GM21786 (cell line): ENCODE data around the gene NAGK.
"Not testable (repeated sequence)": the region's sequence is repeated elsewhere in the genome, so short reads cannot be mapped to it uniquely, and the experiment has no call there.

ENCODE experiments used
- ATAC-seq: cut with Tn5 transposase; IDR thresholded peaks from one replicate; pipeline ENCODE4 v1.9.1; 2021; ENCODE audit not compliant: unreplicated experiment

NAGK gene

DNA sequence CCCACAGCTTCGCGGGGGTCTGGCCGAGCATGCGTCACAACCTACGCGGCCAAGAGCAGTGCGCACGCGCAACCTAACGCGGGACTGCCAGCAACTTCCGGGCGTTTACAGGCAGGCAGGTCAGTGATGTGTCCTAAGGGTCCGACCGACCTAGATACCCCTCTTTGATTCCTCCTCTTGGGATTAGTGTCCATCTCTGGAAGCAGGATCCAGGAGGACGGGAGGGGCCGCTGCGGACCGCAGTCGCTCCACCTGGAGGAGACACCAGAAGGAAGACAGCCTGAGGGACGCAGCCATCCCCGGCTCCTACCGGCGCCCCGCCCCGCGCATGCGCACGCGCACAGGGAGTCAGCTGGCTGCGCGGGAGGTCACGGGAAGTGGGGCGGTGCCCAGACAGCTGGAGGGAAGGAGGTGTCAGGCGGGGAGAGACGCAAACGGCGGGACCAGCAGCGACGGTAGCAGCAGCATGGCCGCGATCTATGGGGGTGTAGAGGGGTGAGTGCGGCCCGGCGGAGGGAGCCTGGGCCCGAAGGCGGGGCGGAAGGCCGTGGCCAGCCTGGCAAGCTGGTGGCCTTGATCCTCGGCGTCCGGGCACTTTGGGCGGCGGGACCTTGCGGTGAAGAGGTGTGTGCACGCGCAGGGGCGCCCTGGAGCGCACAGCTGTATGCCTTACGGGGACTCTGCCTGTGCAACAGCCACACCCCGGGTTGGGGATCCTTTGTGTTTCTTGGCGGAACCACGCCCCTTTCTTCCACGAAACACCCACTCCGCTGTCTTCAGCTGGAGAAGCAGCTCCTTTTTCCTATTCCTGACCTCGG, at the start of gene NAGK:
Gene NAGK, plus strand, starts transcription at position 431 of the 818 bp plus-strand sequence. Its CDS starts 36 bp downstream, at position 467.
- ATAC-seq = peak; percentile 39

DNA sequence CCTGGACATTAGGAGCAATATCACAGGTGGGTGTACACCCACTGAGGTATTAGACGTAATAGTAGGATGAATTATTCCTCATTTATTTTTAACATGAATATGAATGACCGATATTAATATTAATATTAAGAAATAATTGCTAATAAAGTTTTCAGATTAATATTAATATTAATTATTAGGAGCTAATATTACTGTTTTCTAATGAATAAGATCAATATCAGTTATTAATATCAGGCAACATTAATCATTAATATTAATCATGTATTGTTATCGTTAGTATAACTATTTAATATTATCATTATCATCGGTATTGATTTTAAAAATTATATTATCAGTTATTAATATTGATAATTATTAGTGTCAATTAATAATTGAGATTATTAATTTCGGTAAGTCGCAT, 48.5 kb upstream of the NAGK start:
- not testable (repeated sequence) for ATAC-seq

DNA sequence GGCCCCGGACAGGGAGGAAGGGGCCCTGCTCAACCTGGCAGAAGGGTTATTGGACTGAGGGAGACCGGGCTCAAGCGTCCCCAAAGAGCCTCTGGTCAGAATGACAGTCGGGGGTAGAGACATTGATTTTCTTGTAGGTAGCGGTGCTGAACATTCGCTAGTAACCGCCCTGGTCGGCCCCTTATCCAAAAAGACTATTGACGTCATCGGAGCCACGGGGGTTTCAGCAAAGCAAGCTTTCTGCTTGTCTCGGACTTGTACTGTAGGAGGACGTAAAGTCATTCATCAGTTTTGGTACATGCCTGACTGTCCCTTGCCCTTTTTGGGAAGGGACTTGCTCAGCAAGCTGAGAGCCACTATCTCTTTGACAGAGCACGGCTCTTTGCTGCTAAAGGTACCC, 47.1 kb upstream of the NAGK start:
- ATAC-seq = not testable (repeated sequence)

DNA sequence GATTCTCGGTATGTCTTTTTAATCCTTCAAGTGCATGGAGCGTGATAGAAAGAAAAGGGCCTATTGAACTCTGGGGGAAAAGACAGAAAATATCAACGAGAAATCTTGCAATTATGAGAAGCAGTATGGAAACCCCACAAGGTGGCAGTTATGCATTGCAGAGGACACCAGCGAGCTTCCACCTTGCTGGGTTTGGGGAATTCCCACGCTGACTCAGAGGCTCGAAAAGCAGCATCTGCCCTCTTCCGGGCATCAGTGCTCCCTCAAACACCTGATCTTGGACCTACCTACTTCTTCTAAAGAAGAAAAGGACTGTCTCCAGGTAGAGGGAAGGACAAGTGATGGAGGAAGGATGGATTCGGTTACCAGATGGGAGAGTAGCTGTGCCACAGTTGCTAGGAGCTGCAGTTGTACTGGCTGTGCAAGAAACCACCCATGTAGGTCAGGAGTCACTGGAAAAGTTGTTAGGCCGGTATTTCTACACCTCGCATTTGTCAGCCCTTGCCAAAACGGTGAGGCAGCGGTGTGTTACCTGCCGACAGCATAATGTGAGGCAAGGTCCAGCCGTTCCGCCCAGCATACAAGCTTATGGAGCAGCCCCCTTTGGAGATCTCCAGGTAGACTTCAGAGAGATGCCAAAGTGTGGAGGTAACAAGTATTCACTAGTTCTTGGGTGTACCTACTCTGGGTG, 44.8 kb upstream of the NAGK start:
- not testable (repeated sequence) for ATAC-seq

DNA sequence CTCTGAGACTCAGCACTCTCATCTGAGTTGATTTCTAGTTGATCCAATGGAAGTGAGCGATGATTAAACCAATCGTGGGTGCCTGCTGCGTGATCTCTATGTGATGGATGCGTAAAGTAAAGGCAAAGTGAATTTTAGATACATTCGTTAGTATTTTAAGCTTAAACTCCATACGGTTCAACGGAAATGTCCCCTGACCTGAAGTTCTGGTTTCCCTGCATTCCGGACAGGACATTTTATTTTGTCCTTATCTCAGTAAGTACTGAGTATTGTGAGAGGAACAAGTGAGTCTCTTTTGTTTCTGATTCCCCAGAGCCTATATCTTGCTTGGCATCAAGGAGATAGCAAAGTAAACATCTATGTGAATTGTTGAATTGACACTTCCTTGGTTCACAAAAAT, 32.2 kb upstream of the NAGK start:
- ATAC-seq = not testable (repeated sequence)

DNA sequence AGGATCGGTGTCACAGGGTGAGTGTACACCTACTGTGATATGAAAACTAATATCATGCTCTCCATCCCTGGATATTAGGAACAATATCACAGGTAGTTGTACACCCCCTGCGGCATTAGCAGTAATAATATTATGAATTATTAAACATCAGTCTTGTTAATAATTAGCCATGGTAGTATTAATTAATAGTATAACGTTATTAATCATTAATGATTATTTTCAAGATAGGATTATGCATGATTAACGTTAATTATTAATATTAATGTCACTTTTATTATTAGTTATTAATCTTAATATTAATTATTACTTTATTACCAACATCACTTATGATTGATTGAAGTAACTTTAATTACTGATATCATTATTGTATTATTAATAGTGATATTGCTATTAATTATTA, 26.2 kb upstream of the NAGK start:
- no peak for ATAC-seq

DNA sequence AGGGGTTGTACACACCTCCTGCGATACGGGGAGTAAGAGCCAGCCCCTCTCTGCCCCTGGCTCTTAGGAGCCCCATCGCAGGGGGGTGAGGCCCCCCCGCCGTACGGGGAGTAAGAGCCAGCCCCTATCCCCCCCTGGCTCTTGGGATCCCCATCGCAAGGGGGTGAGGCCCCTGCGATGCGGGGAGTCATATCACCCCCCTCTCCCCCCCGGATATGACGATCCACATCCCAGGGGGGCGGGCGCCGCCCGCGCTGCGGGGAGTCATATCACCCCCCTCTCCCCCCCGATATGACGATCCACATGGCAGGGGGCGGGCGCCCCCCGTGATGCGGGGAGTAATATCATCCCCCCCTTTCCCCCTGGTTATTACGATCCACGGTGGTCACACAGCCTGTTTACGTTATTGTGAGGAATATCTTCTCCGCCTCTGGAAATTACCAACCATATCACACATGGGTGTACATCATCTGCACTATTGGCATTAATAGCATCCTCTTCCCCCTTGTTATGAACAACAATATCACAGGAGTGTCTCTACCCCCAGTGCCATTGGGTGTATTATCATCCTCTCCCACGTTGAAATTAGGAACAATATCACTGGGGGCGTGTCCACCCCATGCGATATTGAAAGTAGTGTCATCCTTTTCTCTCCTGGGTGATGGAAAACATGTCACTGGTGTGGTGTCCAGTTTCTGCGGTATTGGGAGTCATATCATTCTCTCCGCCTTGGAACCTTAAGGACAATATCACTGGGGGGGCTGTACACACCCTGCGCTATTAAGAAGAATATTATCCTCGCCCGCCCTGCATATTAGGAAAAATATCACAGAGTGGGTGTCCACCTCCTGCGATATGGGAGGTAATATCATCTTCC, 24.7 kb upstream of the NAGK start:
- no peak for ATAC-seq

DNA sequence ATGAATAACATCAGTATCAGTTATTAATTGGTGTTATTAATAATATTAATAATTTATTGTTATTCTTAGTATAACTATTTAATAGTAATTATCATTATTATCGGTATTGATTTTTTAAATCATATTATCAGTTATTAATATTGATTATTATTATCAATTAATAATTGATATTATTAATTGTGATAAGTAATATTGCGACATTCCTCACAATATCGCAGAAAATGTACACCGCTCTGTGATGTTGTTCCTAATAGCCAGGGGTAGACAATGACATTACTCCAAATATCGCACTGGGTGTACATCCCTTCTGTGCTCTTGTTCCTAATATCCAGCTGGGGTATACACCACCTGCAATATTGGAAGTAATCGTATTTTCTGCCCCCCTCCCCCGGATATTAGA, 23.3 kb upstream of the NAGK start:
- ATAC-seq = no peak

DNA sequence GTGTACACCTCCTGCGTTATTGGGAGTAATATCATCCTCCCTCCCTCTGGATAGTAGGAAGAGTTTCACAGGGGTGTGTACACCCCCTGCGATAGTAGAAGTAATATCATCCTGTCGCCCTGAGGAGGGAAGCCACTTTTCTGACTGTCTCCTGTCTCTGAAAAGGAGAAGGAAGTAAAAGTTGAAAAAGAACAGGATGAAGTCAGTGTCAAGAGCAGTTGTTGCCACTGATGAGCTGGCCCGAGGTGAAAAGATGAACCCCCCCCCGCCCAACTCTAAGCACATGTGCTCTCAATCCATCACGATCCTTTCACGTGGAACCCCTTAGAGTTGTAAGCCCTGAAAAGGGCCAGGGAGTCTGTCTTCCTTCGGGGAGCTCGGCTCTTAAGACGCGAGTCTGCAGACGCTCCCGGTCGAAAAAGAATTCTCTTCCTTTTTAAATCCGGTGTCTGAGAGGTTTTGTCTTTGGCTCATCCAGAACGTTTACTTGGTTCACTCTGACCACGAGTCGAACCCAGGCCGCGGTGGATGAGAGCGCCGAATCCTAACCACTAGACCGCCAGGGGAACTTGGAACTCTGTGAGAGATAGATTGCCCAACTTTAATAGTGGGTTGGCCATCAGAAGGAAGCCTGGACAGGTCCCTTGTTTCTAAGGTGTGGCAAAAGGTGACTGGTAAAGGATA, 22.4 kb upstream of the NAGK start:
- no peak for ATAC-seq

DNA sequence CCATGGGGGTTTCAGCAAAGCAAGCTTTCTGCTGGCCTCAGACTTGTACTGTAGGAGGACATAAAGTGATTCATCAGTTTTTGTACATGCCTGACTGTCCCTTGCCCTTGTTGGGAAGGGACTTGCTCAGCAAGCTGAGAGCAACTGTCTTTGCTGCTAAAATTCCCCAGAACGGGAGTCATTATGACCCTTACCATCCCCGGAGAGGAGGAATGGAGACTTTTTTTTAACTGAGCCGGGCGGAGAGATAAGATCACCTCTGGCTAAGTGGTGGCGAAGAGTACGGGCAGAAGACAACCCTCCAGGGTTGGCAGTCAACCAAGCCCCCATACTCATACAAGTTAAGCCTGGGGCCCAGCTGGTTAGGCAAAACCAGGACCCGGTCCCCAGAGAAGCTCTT, 20.4 kb upstream of the NAGK start:
- ATAC-seq = no peak

DNA sequence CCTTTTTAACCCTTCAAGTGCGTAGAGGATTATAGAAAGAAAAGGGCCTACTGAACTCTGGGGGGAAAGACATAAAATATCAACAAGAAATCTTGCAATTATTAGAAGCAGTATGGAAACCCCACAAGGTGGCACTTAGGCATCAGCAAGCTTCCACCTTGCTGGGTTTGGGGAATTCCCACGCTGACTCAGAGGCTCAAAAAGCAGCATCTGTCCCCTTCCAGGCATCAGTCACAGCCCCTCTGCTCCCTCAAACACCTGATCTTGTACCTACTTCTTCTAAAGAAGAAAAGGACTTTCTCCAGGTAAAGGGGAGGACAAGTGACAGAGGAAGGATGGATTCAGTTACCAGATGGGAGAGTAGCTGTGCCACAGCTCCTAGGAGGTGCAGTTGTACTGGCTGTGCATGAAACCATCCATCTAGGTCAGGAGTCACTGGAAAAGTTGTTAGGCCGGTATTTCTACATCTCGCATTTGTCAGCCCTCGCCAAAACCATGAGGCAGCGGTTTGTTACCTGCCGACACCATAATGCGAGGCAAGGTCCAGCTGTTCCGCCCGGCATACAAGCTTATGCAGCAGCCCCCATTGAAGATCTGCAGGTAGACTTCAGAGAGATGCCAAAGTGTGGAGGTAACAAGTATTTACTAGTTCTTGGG, 18.6 kb upstream of the NAGK start:
- not testable (repeated sequence) for ATAC-seq

DNA sequence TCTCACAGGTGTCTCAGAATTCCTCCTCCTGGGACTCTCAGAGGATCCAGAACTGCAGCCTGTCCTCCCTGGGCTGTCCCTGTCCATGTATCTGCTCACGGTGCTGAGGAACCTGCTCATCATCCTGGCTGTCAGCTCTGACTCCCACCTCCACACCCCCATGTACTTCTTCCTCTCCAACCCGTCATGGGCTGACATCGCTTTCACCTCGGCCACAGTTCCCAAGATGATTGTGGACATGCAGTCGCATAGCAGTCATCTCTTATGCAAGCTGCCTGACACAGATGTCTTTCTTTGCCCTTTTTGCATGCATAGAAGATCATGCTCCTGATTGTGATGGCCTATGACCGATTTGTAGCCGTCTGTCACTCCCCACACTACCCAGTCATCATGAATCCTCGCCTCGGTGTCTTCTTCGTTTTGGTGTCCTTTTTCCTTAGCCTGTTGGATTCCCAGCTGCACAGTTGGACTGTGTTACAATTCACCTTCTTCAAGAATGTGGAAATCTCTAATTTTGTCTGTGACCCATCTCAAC, 13.2 kb upstream of the NAGK start:
- ATAC-seq = not testable (repeated sequence)

DNA sequence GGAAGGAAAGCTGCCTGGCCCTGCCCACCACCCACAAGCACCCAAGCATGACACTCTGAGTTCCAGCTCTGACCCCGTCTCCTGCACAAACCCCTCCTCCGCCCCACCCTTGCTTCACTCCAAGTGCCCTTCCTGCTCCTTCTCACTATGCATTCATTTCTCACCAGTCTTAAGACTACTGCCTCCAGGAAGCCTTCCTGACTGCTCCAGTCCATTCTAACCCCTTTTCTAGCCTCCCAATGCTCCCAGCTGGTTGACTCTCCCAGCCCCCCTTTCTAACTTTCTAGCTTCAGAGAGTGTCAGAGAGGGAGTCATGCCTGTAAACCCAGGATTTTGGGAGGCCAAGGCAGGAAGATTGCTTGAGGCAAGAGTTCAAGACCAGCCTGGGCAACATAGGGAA, 8.2 kb upstream of the NAGK start:
- no peak for ATAC-seq

DNA sequence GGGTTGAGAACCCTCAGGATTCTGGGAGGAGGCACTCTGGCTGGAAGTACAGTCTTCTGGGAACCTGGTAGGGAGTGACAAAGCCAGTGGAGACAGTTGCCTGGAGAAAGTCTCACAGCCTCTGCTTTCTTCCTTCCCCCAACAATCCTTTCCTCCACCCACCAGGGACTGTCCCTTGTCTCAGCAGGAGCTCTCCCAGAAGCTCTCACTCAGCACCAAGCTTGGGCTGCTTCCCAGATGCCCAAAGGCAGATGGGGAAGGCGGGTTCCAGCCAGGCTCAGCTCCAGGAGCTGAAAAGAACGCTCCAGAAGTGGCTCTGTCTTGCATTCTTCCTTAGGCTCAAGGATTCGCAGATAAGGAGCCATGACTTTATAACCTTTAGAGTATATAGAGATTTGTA, 7.6 kb upstream of the NAGK start:
- ATAC-seq = no peak

DNA sequence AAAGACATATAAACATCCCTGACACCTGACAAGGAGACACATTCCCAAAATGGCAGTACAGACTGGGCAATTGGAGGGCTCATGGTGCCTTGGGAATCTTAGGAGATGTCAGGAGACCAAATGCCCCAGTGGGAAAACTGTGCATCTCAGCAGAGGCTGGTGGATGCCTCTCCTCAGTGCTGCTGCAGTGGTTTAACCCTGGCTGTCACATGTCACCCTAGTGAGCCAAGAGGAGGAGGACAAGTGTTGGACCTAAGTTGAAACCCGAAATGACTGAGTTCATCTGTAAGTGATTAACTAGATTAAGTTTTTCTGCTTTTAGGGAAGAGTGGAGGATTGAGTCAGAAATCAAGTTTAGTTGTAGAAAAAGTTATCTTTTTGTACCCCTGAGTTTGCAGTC, 5.2 kb upstream of the NAGK start:
- no peak for ATAC-seq

DNA sequence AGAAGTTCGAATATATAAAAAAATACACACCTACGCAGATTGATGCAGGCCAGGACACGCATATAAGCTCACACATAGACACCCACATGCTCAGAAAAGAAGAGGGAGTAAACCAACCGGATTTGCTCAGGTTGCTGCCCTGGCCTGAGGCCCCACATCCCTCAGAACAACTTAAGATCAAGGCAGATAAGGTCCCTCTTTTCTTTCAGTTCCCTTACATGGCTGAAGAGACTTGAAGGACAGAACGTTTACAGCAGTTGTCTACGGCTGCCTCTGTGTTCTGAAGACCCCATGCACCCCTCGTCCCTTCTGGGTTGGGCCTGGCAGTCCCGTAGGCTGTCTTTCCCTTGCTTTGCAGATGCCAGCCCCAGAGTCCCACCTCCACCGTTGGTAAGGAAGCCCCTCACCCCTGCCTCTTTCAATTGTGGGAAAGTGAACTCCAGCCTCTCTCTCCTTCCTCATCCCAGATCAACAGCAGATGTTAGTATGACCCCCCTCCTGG, 4.3 kb upstream of the NAGK start:
- ATAC-seq = no peak

DNA sequence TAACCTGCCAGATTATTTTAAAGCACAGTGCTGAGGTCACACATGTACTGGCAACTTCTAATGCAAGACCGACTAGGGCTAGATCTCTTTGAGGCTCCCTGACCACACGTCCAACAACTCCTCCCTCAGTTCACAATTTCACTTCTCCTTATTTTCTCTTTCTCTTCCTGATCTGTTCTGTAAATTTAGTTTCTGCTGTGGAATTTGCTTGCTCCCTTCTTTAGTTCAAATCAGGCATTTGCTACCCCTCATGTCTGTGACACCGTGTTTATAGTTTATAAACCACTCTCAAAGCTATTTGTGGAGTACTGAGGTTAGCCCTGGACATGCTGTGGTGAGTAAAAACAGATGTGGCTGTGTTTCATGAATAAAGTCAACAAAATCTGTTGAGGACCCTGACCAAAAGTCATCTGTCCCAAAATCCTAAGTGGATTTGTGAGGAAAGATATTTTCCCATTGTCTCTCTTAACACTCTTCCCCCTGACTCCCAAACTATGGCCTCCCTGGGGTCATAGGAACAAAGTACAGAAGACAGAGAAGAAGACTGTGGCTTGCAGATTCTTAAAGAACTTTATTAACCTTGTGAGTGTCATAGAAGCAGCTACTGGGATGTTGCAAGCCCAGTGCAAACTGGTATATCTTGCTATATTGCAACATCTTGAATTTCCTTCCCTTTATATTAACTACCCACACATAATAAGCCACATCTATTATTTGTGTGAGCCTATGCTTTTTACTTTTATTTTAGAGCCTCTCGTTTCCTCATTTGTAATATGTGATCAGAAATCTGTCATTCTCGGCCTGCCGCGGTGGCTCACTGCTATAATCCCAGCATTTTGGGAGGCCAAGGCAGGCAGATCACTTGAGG, 3.5 kb upstream of the NAGK start:
- peak; percentile 28 for ATAC-seq

DNA sequence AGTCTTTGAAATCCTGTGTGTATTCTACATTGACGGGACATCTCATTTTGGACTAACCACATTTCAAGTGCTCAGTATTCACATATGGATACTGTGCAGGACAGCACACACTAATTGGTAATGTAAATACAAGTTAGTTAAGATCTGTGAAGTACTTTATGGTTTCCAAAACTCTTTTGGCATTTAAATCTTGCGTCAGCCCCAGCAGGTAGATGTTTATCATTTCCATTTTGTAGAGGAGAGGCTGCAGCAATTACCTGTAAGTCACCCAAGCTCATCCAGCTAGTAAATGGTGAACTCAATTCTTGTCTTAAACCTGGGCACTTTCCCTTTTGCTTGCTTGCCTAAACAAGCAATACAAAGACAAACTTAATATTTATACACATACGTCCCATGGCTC, 1.6 kb upstream of the NAGK start:
- ATAC-seq = no peak
